GM12878 (cell line): ENCODE results near the gene CEP78. TPM values are rescaled to one million over a fixed set of nuclear protein-coding genes. Genes with fewer than 3 reads are reported as not detected.

Experiments
- ATAC-seq: fragments of 200-7000 bp; cut with Tn5 transposase; 3 replicates; pipeline ENCODE4 v1.9.1; 2020; ENCODE audit warnings: mild to moderate bottlenecking, moderate library complexity
- BruUV-seq: library from RNA; stranded (reverse); fragments of 400-500 nt; replicated peaks from 2 replicates; lab custom pipeline; 2021; lab: Mats Ljungman, UMichigan
- CTCF ChIA-PET: fragments of 300-600 bp; sonication (Branson Sonifier 250); formaldehyde crosslinking; extraction: SDS; loops from one replicate; lab custom pipeline; 2021; ENCODE audit warnings: inconsistent platforms; lab: Yijun Ruan, JAX
- POLR2A ChIA-PET: fragments of 350-600 bp; formaldehyde crosslinking; extraction: SDS; loops from one replicate; lab custom pipeline; 2021; ENCODE audit warnings: inconsistent platforms; lab: Charles Lee
- RAD21 ChIA-PET: fragments of 300-600 bp; sonication (Branson Sonifier 250); formaldehyde crosslinking; loops from one replicate; lab custom pipeline; 2023; ENCODE audit warnings: antibody characterized with exemption; ENCODE audit not compliant: unreplicated experiment; lab: Charles Lee
- SMC1A ChIA-PET: fragments of 300-600 bp; sonication (Branson Sonifier 250); formaldehyde crosslinking; loops from one replicate; lab custom pipeline; 2023; ENCODE audit not compliant: unreplicated experiment, uncharacterized antibody; lab: Charles Lee
- DNase-seq: peaks from one replicate; pipeline ENCODE4 v3.0.0-alpha.2; 2011; ENCODE audit warnings: low read depth, low spot score
- FAIRE-seq: peaks from 3 replicates; lab custom pipeline; 2011; peaks lifted over from hg19 to GRCh38; lab: Jason Lieb, UNC
- H2AFZ ChIP-seq: 2 replicates; pipeline ENCODE4 v1.6.0; 2011; ENCODE audit warnings: low read depth, low read length, control low read depth; ENCODE audit not compliant: control insufficient read depth
- H3K27ac ChIP-seq: 2 replicates; pipeline ENCODE4 v1.5.1; 2011; ENCODE audit warnings: control low read depth; ENCODE audit not compliant: control insufficient read depth, insufficient read depth
- H3K27me3 ChIP-seq, 2 experiments: replicated peaks in 1 of 2; 2 replicates each; pipeline versions ENCODE4 v1.6.0 to v1.6.1; 2011; ENCODE audit warnings: low read length in 1 of 2; ENCODE audit not compliant: control insufficient read depth in 2 of 2, insufficient read depth in 2 of 2
- H3K36me3 ChIP-seq, 2 experiments: 2 replicates each; pipeline ENCODE4 v1.5.1; 2011; ENCODE audit warnings: low read length in 1 of 2; ENCODE audit not compliant: control insufficient read depth in 2 of 2, insufficient read depth in 2 of 2
- H3K4me1 ChIP-seq: 2 replicates; pipeline ENCODE4 v1.6.1; 2011; ENCODE audit warnings: mild to moderate bottlenecking, low read length, moderate library complexity, mixed read lengths; ENCODE audit not compliant: control insufficient read depth, insufficient read depth
- H3K4me2 ChIP-seq: 2 replicates; pipeline ENCODE4 v1.6.0; 2011; ENCODE audit warnings: control low read depth; ENCODE audit not compliant: control insufficient read depth, insufficient read depth
- H3K4me3 ChIP-seq: fragments of 200-600 bp; sonication (generic); 2 replicates; pipeline ENCODE4 v1.5.1; 2016
- H3K79me2 ChIP-seq: 2 replicates; pipeline ENCODE4 v1.6.0; 2011; ENCODE audit warnings: low read length; ENCODE audit not compliant: control insufficient read depth, insufficient read depth
- H3K9ac ChIP-seq: 2 replicates; pipeline ENCODE4 v1.8.0; 2011; ENCODE audit warnings: low read length, control low read depth, mixed read lengths; ENCODE audit not compliant: control insufficient read depth, insufficient read depth
- H3K9me3 ChIP-seq: replicated peaks from 3 replicates; pipeline ENCODE4 v1.5.1; 2011; ENCODE audit warnings: mild to moderate bottlenecking, low read length; ENCODE audit not compliant: control insufficient read depth, insufficient read depth
- H4K20me1 ChIP-seq: 2 replicates; pipeline ENCODE4 v1.6.0; 2011; ENCODE audit not compliant: control insufficient read depth, insufficient read depth
- BRCA1 ChIP-seq: IDR thresholded peaks from 2 replicates; pipeline ENCODE4 v1.6.1; 2011; ENCODE audit warnings: low read depth, low read length, improper control_type of control experiment
- DPF2 ChIP-seq: fragments of 450-650 bp; IDR thresholded peaks from 2 replicates; pipeline ENCODE4 v1.6.1; 2017; ENCODE audit warnings: mild to moderate bottlenecking
- E4F1 ChIP-seq: fragments of 450-650 bp; IDR thresholded peaks from 2 replicates; pipeline ENCODE4 v1.6.1; 2018; ENCODE audit warnings: borderline replicate concordance, mild to moderate bottlenecking; ENCODE audit not compliant: partially characterized antibody
- JUNB ChIP-seq: IDR thresholded peaks from 2 replicates; pipeline ENCODE4 v1.6.1; 2016; ENCODE audit warnings: antibody characterized with exemption, mild to moderate bottlenecking
- POU2F2 ChIP-seq: IDR thresholded peaks from 3 replicates; pipeline ENCODE4 v1.6.1; 2011; ENCODE audit warnings: low read depth, mild to moderate bottlenecking, low read length, borderline replicate concordance
- RB1 ChIP-seq: fragments of 450-650 bp; formaldehyde crosslinking; IDR thresholded peaks from 2 replicates; pipeline ENCODE4 v1.6.1; 2017; ENCODE audit warnings: mild to moderate bottlenecking, borderline replicate concordance
- SUZ12 ChIP-seq: fragments of 200-600 bp; sonication (generic); IDR thresholded peaks from one replicate; pipeline ENCODE4 v1.6.1; 2018; ENCODE audit warnings: antibody characterized with exemption, mild to moderate bottlenecking; ENCODE audit not compliant: unreplicated experiment
- ZNF207 ChIP-seq: fragments of 450-650 bp; IDR thresholded peaks from 2 replicates; pipeline ENCODE4 v1.6.1; 2014; ENCODE audit warnings: antibody characterized with exemption, mild to moderate bottlenecking, borderline replicate concordance
- WGBS: methylation state at CpG from one replicate; pipeline ENCODE4 v1.1.6; 2016; ENCODE audit warnings: low lambda C conversion rate; ENCODE audit not compliant: insufficient replicate concordance, insufficient coverage; ENCODE audit errors: missing lambda C conversion rate; 5-methylcytosine and 5-hydroxymethylcytosine counted together
- in situ Hi-C: fragments of 300-500 bp; cut with MboI; formaldehyde crosslinking; loops from 9 replicates; pipeline ENCODE4 v1.14.3; 2018; ENCODE audit warnings: mixed read lengths
- intact Hi-C: fragments of 100-400 bp; cut with micrococcal nuclease; formaldehyde crosslinking; loops from one replicate; pipeline ENCODE4 v1.14.2; 2022; ENCODE audit not compliant: unreplicated experiment
- polyA plus RNA-seq, 11 experiments: library from polyadenylated mRNA; depleted of rRNA in 4 of 11; unstranded in 6 of 11; stranded (reverse) in 5 of 11; fragments of >200 nt; fragmentation: Nextera tagmentation in 4 of 11; fragmentation: Illumina TruSeq in 1 of 11; extraction: Ambion mirVana in 4 of 11; extraction: Trizol in 1 of 11; gene quantifications; 1 replicate in 1 of 11; 2 replicates in 10 of 11; pipeline versions ENCODE4 v1.2.1 to v1.2.3, GENCODE V29; 2011 to 2016; ENCODE audit warnings: inconsistent platforms in 2 of 11, missing spikeins in 2 of 11, low read depth in 1 of 11
- total RNA-seq, 4 experiments: library from RNA; depleted of rRNA in 3 of 4; stranded (reverse); fragments of >200 nt in 3 of 4; fragmentation: Illumina TruSeq in 1 of 4; extraction: Trizol in 1 of 4; gene quantifications; 2 replicates each; pipeline versions ENCODE4 v1.2.1 to v1.2.3, GENCODE V29; 2013 to 2021
- TF ChIP-seq, protein P1 (sequence below): fragments of 450-650 bp; formaldehyde crosslinking; IDR thresholded peaks from 2 replicates; pipeline ENCODE4 v1.4.0; 2020; ENCODE audit warnings: mild to moderate bottlenecking, moderate library complexity

The CEP78 gene
- total and polyA plus RNA-seq, 10 of the 15 experiments (the other 5 are each of a cell fraction or from before 2014, with no cell fraction given): 4.1 to 44.9 (median 27.9) TPM

DNA sequence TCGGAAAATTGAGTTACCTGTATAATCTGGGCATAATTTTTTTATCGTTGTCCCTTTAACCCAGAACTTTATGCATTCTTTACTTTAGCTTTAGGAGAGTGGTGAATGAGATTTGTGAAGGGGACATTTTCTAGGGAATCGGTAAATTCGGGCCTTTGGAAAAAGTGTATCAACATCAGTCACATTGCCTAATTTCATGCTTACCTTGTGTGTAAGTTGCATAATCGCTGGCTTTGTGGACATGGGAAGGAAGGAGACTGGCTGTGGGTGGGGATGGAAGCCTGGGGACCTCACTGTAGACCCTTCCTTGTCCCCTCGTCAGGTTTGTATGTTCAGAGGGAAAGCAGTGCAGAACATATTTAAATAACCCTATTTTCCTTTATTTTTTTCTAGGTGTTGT lies 64.3 kb downstream of the CEP78 start:
- Histone ChIP-seq H3K79me2 (peaks cover 14% of the 10 kb centered on the region), H3K9ac (no peak overlapping the region), H3K27me3 (no peaks in the 10 kb centered on the region), H2AFZ (no peak overlapping the region), H4K20me1 (no peaks in the 10 kb centered on the region), H3K9me3 (no peaks in the 10 kb centered on the region), H3K4me2 (no peak overlapping the region), H3K36me3 (no peaks in the 10 kb centered on the region; a peak in 1 of 4 replicates), H3K4me3 (no peak overlapping the region), H3K27ac (no peak overlapping the region), H3K4me1 (peaks cover 7% of the 10 kb centered on the region)
- SMC1A ChIA-PET: interaction anchor here (0.7 kb wide), 1 partner anchor 9 kb away, joined by 4 read pairs; no protein-coding TSS in a partner anchor
- no peak for DNase-seq
- WGBS: 99% methylated on average over 6 of the region's 6 CpGs
- CTCF ChIA-PET: interaction anchor here (1.0 kb wide), 1 partner anchor 9 kb away, joined by 3 read pairs; no protein-coding TSS in a partner anchor
- TSS peak; percentile 48 for BruUV-seq
- RAD21 ChIA-PET: no interaction called here
- POLR2A ChIA-PET: no interaction called here
- no peak for FAIRE-seq
- intact Hi-C loops (no loop called here), in situ Hi-C loops (no loop called here)
- TF ChIP-seq DPF2 (no peak), RB1 (no peak), ZNF207 (no peak), POU2F2 (no peak), JUNB (no peak), SUZ12 (no peak), E4F1 (no peak), BRCA1 (no peak)
- TF ChIP-seq, protein P1, sequence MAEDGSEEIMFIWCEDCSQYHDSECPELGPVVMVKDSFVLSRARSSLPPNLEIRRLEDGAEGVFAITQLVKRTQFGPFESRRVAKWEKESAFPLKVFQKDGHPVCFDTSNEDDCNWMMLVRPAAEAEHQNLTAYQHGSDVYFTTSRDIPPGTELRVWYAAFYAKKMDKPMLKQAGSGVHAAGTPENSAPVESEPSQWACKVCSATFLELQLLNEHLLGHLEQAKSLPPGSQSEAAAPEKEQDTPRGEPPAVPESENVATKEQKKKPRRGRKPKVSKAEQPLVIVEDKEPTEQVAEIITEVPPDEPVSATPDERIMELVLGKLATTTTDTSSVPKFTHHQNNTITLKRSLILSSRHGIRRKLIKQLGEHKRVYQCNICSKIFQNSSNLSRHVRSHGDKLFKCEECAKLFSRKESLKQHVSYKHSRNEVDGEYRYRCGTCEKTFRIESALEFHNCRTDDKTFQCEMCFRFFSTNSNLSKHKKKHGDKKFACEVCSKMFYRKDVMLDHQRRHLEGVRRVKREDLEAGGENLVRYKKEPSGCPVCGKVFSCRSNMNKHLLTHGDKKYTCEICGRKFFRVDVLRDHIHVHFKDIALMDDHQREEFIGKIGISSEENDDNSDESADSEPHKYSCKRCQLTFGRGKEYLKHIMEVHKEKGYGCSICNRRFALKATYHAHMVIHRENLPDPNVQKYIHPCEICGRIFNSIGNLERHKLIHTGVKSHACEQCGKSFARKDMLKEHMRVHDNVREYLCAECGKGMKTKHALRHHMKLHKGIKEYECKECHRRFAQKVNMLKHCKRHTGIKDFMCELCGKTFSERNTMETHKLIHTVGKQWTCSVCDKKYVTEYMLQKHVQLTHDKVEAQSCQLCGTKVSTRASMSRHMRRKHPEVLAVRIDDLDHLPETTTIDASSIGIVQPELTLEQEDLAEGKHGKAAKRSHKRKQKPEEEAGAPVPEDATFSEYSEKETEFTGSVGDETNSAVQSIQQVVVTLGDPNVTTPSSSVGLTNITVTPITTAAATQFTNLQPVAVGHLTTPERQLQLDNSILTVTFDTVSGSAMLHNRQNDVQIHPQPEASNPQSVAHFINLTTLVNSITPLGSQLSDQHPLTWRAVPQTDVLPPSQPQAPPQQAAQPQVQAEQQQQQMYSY (CRISPR knock-in tag): no peak
- ATAC-seq: no peak
